Measurements from ENCODE around the gene KIF1A. TPM values are rescaled to one million over a fixed set of nuclear protein-coding genes. Genes with fewer than 3 reads are reported as not detected.

The KIF1A gene
- total and polyA plus RNA-seq, 2 experiments from 2014 or later = 16.1 to 16.5 TPM

- H3K79me2 ChIP-seq = no peaks in the 10 kb centered on the region
- no peaks in the 10 kb centered on the region for H3K9me2 ChIP-seq (replicated peaks; ENCODE audit: insufficient read depth)
- H3K4me2 ChIP-seq = no peak overlapping the region
- no peak overlapping the region for H3K4me3 ChIP-seq
- H2AFZ ChIP-seq = no peak overlapping the region
- no peaks in the 10 kb centered on the region for H3K27me3 ChIP-seq
- no peaks in the 10 kb centered on the region for H4K20me1 ChIP-seq (ENCODE audit: insufficient read depth, poor library complexity, severe bottlenecking)
- H3K27ac ChIP-seq = no peak overlapping the region
- H3K36me3 ChIP-seq (replicated peaks; ENCODE audit: insufficient read depth, low read depth) = no peaks in the 10 kb centered on the region
- no peaks in the 10 kb centered on the region for H3K9me3 ChIP-seq (ENCODE audit: low read depth)
- no peak for DNase-seq (ENCODE audit: low spot score)
- 94% methylated on average over 23 of the region's 25 CpGs for WGBS (ENCODE audit: low lambda C conversion rate, missing lambda C conversion rate)
- TF ChIP-seq EZH2phosphoT487 (IDR thresholded peaks at IDR 0.05; ENCODE audit: low read depth, severe bottlenecking, unreplicated experiment) = no peak
- TF ChIP-seq CTCF (IDR thresholded peaks at IDR 0.05; ENCODE audit: poor library complexity) = no peak
- no peak for TF ChIP-seq EZH2 (IDR thresholded peaks at IDR 0.05; ENCODE audit: borderline replicate concordance)
- H3K4me1 ChIP-seq (ENCODE audit: insufficient read depth) = no peaks in the 10 kb centered on the region
These were observed 35.2 kb downstream of the KIF1A start for GRCh38 chr2:240784629-240785423.

- DNase-seq (ENCODE audit: low spot score) = no peak
- H4K20me1 ChIP-seq (ENCODE audit: insufficient read depth, poor library complexity, severe bottlenecking) = no peaks in the 10 kb centered on the region
- H3K4me2 ChIP-seq = no peak overlapping the region
- no peaks in the 10 kb centered on the region for H3K79me2 ChIP-seq
- no peak for TF ChIP-seq EZH2 (IDR thresholded peaks at IDR 0.05; ENCODE audit: borderline replicate concordance)
- TF ChIP-seq CTCF (IDR thresholded peaks at IDR 0.05; ENCODE audit: poor library complexity) = no peak
- TF ChIP-seq EZH2phosphoT487 (IDR thresholded peaks at IDR 0.05; ENCODE audit: low read depth, severe bottlenecking, unreplicated experiment) = no peak
- H2AFZ ChIP-seq = no peak overlapping the region
- no peaks in the 10 kb centered on the region for H3K9me3 ChIP-seq (ENCODE audit: low read depth)
- H3K36me3 ChIP-seq (replicated peaks; ENCODE audit: insufficient read depth, low read depth) = no peaks in the 10 kb centered on the region
- H3K27ac ChIP-seq = no peak overlapping the region
- H3K4me3 ChIP-seq = no peak overlapping the region
- H3K27me3 ChIP-seq = no peaks in the 10 kb centered on the region
- WGBS (ENCODE audit: low lambda C conversion rate, missing lambda C conversion rate) = 91% methylated on average over 34 of the region's 36 CpGs
- H3K4me1 ChIP-seq (ENCODE audit: insufficient read depth) = no peaks in the 10 kb centered on the region
- no peaks in the 10 kb centered on the region for H3K9me2 ChIP-seq (replicated peaks; ENCODE audit: insufficient read depth)
These were observed 36.0 kb downstream of the KIF1A start for GRCh38 chr2:240783819-240784621.

GRCh38 chr2:240782886-240783818 lies 36.9 kb downstream of the KIF1A start:
- H3K4me1 ChIP-seq (ENCODE audit: insufficient read depth) = no peaks in the 10 kb centered on the region
- H3K9me2 ChIP-seq (replicated peaks; ENCODE audit: insufficient read depth) = no peaks in the 10 kb centered on the region
- no peaks in the 10 kb centered on the region for H3K9me3 ChIP-seq (ENCODE audit: low read depth)
- TF ChIP-seq EZH2 (IDR thresholded peaks at IDR 0.05; ENCODE audit: borderline replicate concordance) (no peak), EZH2phosphoT487 (IDR thresholded peaks at IDR 0.05; ENCODE audit: low read depth, severe bottlenecking, unreplicated experiment) (no peak), CTCF (IDR thresholded peaks at IDR 0.05; ENCODE audit: poor library complexity) (no peak)
- H2AFZ ChIP-seq = no peak overlapping the region
- no peaks in the 10 kb centered on the region for H3K79me2 ChIP-seq
- H3K4me3 ChIP-seq = no peak overlapping the region
- no peaks in the 10 kb centered on the region for H3K36me3 ChIP-seq (replicated peaks; ENCODE audit: insufficient read depth, low read depth)
- no peaks in the 10 kb centered on the region for H4K20me1 ChIP-seq (ENCODE audit: insufficient read depth, poor library complexity, severe bottlenecking)
- H3K27me3 ChIP-seq = no peaks in the 10 kb centered on the region
- WGBS (ENCODE audit: low lambda C conversion rate, missing lambda C conversion rate) = 92% methylated on average over 29 of the region's 32 CpGs
- no peak overlapping the region for H3K27ac ChIP-seq
- no peak for DNase-seq (ENCODE audit: low spot score)
- no peak overlapping the region for H3K4me2 ChIP-seq

Measured in hepatocyte (in vitro differentiated cells).